SK-N-SH (cell line): ENCODE measurements around the gene GOLPH3.

Experiments
- EP300 ChIP-seq, 2 experiments: IDR thresholded peaks; 2 replicates each; pipeline versions ENCODE4 v1.4.0 to v1.6.1; 2012; ENCODE audit warnings: borderline replicate concordance in 1 of 2, low read depth in 1 of 2, low read length in 1 of 2
- FOSL2 ChIP-seq: IDR thresholded peaks from 2 replicates; pipeline ENCODE4 v1.4.0; 2012; ENCODE audit warnings: low read depth, mild to moderate bottlenecking, moderate library complexity, borderline replicate concordance
- RAD21 ChIP-seq: IDR thresholded peaks from 2 replicates; pipeline ENCODE4 v1.6.1; 2012; ENCODE audit warnings: mild to moderate bottlenecking, low read length
- TAF1 ChIP-seq: IDR thresholded peaks from 2 replicates; pipeline ENCODE4 v1.6.1; 2012; ENCODE audit warnings: low read depth, mild to moderate bottlenecking, low read length, moderate library complexity, borderline replicate concordance
- YY1 ChIP-seq: IDR thresholded peaks from 2 replicates; pipeline ENCODE4 v1.4.0; 2012; ENCODE audit warnings: low read depth, mild to moderate bottlenecking
- TF ChIP-seq, protein P1 (sequence below): fragments of 200-600 bp; sonication (generic); IDR thresholded peaks from 2 replicates; pipeline ENCODE4 v1.6.1; 2017; ENCODE audit warnings: antibody characterized with exemption, mild to moderate bottlenecking, moderate library complexity
- TF ChIP-seq, protein P2 (sequence below): IDR thresholded peaks from 2 replicates; pipeline ENCODE4 v1.6.1; 2012; ENCODE audit warnings: mild to moderate bottlenecking, low read depth, low read length, moderate library complexity
- TF ChIP-seq, protein P3 (sequence below): IDR thresholded peaks from 2 replicates; pipeline ENCODE4 v1.4.0; 2012; ENCODE audit warnings: low read depth, borderline replicate concordance
- TF ChIP-seq, protein P4 (sequence below): IDR thresholded peaks from 2 replicates; pipeline ENCODE4 v1.4.0; 2012; ENCODE audit warnings: low read depth

DNA sequence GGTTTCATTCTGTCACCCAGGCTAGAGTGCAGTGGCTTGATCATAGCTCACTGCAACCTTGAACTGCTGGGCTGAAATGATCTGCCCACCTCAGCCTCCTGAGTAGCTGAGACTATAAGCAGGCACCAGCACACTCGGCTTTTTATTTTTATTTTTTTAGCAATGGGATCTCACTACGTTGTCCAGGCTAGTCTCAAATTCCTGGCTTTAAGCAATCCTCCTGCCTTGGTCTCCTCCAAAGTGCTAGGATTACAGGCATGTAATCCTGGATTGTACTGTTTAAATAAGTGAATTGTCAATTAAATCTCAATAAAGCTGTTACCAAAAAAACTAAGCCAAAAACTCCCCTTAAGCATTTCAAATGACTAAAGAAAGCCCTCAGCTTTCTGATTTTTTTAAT, 18.9 kb downstream of the GOLPH3 start:
- TF ChIP-seq, protein P1, sequence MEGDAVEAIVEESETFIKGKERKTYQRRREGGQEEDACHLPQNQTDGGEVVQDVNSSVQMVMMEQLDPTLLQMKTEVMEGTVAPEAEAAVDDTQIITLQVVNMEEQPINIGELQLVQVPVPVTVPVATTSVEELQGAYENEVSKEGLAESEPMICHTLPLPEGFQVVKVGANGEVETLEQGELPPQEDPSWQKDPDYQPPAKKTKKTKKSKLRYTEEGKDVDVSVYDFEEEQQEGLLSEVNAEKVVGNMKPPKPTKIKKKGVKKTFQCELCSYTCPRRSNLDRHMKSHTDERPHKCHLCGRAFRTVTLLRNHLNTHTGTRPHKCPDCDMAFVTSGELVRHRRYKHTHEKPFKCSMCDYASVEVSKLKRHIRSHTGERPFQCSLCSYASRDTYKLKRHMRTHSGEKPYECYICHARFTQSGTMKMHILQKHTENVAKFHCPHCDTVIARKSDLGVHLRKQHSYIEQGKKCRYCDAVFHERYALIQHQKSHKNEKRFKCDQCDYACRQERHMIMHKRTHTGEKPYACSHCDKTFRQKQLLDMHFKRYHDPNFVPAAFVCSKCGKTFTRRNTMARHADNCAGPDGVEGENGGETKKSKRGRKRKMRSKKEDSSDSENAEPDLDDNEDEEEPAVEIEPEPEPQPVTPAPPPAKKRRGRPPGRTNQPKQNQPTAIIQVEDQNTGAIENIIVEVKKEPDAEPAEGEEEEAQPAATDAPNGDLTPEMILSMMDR, result no peak
- TF ChIP-seq, protein P2, sequence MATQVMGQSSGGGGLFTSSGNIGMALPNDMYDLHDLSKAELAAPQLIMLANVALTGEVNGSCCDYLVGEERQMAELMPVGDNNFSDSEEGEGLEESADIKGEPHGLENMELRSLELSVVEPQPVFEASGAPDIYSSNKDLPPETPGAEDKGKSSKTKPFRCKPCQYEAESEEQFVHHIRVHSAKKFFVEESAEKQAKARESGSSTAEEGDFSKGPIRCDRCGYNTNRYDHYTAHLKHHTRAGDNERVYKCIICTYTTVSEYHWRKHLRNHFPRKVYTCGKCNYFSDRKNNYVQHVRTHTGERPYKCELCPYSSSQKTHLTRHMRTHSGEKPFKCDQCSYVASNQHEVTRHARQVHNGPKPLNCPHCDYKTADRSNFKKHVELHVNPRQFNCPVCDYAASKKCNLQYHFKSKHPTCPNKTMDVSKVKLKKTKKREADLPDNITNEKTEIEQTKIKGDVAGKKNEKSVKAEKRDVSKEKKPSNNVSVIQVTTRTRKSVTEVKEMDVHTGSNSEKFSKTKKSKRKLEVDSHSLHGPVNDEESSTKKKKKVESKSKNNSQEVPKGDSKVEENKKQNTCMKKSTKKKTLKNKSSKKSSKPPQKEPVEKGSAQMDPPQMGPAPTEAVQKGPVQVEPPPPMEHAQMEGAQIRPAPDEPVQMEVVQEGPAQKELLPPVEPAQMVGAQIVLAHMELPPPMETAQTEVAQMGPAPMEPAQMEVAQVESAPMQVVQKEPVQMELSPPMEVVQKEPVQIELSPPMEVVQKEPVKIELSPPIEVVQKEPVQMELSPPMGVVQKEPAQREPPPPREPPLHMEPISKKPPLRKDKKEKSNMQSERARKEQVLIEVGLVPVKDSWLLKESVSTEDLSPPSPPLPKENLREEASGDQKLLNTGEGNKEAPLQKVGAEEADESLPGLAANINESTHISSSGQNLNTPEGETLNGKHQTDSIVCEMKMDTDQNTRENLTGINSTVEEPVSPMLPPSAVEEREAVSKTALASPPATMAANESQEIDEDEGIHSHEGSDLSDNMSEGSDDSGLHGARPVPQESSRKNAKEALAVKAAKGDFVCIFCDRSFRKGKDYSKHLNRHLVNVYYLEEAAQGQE, result no peak
- TF ChIP-seq, protein P3, sequence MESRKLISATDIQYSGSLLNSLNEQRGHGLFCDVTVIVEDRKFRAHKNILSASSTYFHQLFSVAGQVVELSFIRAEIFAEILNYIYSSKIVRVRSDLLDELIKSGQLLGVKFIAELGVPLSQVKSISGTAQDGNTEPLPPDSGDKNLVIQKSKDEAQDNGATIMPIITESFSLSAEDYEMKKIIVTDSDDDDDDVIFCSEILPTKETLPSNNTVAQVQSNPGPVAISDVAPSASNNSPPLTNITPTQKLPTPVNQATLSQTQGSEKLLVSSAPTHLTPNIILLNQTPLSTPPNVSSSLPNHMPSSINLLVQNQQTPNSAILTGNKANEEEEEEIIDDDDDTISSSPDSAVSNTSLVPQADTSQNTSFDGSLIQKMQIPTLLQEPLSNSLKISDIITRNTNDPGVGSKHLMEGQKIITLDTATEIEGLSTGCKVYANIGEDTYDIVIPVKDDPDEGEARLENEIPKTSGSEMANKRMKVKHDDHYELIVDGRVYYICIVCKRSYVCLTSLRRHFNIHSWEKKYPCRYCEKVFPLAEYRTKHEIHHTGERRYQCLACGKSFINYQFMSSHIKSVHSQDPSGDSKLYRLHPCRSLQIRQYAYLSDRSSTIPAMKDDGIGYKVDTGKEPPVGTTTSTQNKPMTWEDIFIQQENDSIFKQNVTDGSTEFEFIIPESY, result no peak
- TF ChIP-seq FOSL2, result no peak
- no peak for TF ChIP-seq YY1
- TF ChIP-seq RAD21, result no peak
- no peak for TF ChIP-seq TAF1
- TF ChIP-seq EP300 (IDR thresholded peaks at IDR 0.05; ENCODE audit: borderline replicate concordance in 1 of 2, low read depth in 1 of 2, low read length in 1 of 2), result no peak
- TF ChIP-seq, protein P4, sequence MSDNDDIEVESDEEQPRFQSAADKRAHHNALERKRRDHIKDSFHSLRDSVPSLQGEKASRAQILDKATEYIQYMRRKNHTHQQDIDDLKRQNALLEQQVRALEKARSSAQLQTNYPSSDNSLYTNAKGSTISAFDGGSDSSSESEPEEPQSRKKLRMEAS, result no peak
